Endothelial cell (in vitro differentiated cells): Measurements from ENCODE around the gene DONSON. TPM values are rescaled to one million over a fixed set of nuclear protein-coding genes. Genes with fewer than 3 reads are reported as not detected.

Experiments
- DNase-seq: peaks from one replicate; pipeline ENCODE4 v3.0.0; 2021; ENCODE audit warnings: low spot score
- H3K27ac Mint-ChIP-seq: one replicate; pipeline ENCODE4 v1.8.0; 2021; ENCODE audit warnings: mixed read lengths, inconsistent platforms; ENCODE audit not compliant: unreplicated experiment
- H3K27me3 Mint-ChIP-seq: one replicate; pipeline ENCODE4 v1.8.0; 2021; ENCODE audit warnings: mild to moderate bottlenecking, moderate library complexity, mixed read lengths, inconsistent platforms; ENCODE audit not compliant: unreplicated experiment
- H3K36me3 Mint-ChIP-seq: one replicate; pipeline ENCODE4 v1.8.0; 2021; ENCODE audit warnings: mild to moderate bottlenecking, low read depth, mixed read lengths, inconsistent platforms; ENCODE audit not compliant: unreplicated experiment
- H3K4me1 Mint-ChIP-seq: one replicate; pipeline ENCODE4 v1.8.0; 2021; ENCODE audit warnings: mild to moderate bottlenecking, mixed read lengths, inconsistent platforms; ENCODE audit not compliant: unreplicated experiment
- H3K4me3 Mint-ChIP-seq: one replicate; pipeline ENCODE4 v1.8.0; 2021; ENCODE audit warnings: mild to moderate bottlenecking, mixed read lengths, inconsistent platforms; ENCODE audit not compliant: unreplicated experiment
- H3K9me3 Mint-ChIP-seq: one replicate; pipeline ENCODE4 v1.8.0; 2021; ENCODE audit warnings: mixed read lengths, inconsistent platforms; ENCODE audit not compliant: unreplicated experiment
- total RNA-seq: library from RNA; stranded (reverse); fragmentation: NEBNext Ultra II Directional; extraction: Animal tissue kit (Norgen Biotek cat#: 25700); gene quantifications from one replicate; pipeline ENCODE4 v1.2.1, GENCODE V29; 2021; ENCODE audit not compliant: unreplicated experiment
- TF ChIP-seq, protein P1 (sequence below): fragments of 200-600 bp; sonication (generic); IDR thresholded peaks from one replicate; pipeline ENCODE4 v1.5.0; 2021; ENCODE audit warnings: antibody characterized with exemption; ENCODE audit not compliant: unreplicated experiment

The DONSON gene
- total RNA-seq, 1 donor from 2014 or later: 18.0 TPM

DNA sequence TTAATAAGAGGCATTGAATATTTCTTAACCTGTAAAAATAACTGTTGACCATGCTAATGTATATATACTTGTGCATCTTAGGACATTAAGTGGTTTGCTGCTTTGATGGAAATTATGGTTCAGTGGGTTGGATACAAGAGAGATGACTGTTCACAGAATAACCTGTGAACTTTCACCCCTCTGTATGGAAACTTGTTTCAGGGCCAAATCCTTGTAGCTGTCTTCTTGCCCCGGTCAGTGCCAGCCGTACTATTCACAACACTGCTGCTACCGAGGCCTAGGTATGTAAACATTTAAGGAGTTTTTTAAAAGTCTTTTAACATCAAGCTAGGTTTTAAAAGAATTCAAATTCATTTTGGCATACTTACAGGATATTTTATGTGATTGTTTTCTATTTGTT, 16.1 kb downstream of the DONSON start:
- TF ChIP-seq, protein P1, sequence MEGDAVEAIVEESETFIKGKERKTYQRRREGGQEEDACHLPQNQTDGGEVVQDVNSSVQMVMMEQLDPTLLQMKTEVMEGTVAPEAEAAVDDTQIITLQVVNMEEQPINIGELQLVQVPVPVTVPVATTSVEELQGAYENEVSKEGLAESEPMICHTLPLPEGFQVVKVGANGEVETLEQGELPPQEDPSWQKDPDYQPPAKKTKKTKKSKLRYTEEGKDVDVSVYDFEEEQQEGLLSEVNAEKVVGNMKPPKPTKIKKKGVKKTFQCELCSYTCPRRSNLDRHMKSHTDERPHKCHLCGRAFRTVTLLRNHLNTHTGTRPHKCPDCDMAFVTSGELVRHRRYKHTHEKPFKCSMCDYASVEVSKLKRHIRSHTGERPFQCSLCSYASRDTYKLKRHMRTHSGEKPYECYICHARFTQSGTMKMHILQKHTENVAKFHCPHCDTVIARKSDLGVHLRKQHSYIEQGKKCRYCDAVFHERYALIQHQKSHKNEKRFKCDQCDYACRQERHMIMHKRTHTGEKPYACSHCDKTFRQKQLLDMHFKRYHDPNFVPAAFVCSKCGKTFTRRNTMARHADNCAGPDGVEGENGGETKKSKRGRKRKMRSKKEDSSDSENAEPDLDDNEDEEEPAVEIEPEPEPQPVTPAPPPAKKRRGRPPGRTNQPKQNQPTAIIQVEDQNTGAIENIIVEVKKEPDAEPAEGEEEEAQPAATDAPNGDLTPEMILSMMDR: no peak
- Mint-ChIP-seq H3K36me3 (peaks cover 34% of the 10 kb centered on the region), H3K27me3 (no peaks in the 10 kb centered on the region), H3K9me3 (no peaks in the 10 kb centered on the region), H3K27ac (no peak overlapping the region), H3K4me3 (no peak overlapping the region), H3K4me1 (no peaks in the 10 kb centered on the region)
- DNase-seq: no peak

- Mint-ChIP-seq H3K27ac (peak overlapping the region; percentile 54), H3K9me3 (no peaks in the 10 kb centered on the region), H3K27me3 (no peaks in the 10 kb centered on the region), H3K4me3 (peak overlapping the region; percentile 16), H3K4me1 (no peaks in the 10 kb centered on the region), H3K36me3 (peaks cover 26% of the 10 kb centered on the region)
- DNase-seq: no peak
- TF ChIP-seq, protein P1: no peak
Observed at GRCh38 chr21:33569991-33570390, 18.5 kb downstream of the DONSON start.

GRCh38 chr21:33568448-33568847, 20.0 kb downstream of the DONSON start:
- TF ChIP-seq, protein P1: no peak
- DNase-seq: no peak
- H3K9me3 Mint-ChIP-seq: no peaks in the 10 kb centered on the region
- no peak overlapping the region for H3K27ac Mint-ChIP-seq
- H3K4me3 Mint-ChIP-seq: no peak overlapping the region
- peaks cover 22% of the 10 kb centered on the region for H3K36me3 Mint-ChIP-seq
- H3K27me3 Mint-ChIP-seq: no peaks in the 10 kb centered on the region
- H3K4me1 Mint-ChIP-seq: no peaks in the 10 kb centered on the region

DNA sequence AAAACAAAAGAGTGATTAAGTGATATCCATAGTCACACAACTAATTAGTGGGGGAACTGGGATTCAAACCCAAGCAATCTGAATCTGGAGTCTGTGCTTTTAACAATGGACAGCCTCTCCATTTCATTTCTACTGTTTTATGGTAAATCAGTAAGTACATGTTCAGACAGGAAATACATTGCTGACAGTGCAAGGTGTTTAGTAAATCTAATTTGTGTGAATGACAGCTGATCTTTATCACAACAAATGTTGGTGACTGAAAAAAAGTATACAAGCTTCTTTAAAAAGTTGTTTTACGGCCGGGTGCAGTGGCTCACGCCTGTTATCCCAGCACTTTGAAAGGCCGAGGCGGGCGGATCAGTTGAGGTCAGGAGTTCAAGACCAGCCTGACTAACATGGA, 20.6 kb downstream of the DONSON start:
- Mint-ChIP-seq H3K27me3 (no peaks in the 10 kb centered on the region), H3K9me3 (no peaks in the 10 kb centered on the region), H3K4me1 (no peaks in the 10 kb centered on the region), H3K27ac (no peak overlapping the region), H3K36me3 (peaks cover 19% of the 10 kb centered on the region), H3K4me3 (no peak overlapping the region)
- TF ChIP-seq, protein P1: no peak
- no peak for DNase-seq

DNA sequence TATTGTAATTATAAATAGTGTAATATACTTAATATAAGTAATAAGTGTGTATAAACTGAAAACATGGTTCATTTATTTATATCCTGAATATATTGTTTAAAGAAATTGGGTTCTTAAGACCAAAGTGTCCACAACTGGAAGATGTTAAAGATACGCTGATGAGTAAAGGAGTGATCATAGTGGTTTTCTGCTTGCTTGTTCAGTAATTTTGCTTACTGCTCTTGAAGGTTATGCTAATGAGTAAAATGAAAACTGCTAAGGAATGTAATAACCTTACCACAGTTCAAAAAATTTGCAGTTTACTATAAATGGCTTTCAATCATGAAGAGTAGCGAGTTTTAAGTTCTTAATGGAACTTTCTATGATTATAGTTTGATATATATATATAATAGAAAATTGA, 22.0 kb downstream of the DONSON start:
- TF ChIP-seq, protein P1: no peak
- H3K36me3 Mint-ChIP-seq: peaks cover 20% of the 10 kb centered on the region
- H3K27me3 Mint-ChIP-seq: no peaks in the 10 kb centered on the region
- no peak overlapping the region for H3K4me3 Mint-ChIP-seq
- H3K4me1 Mint-ChIP-seq: no peaks in the 10 kb centered on the region
- no peak overlapping the region for H3K27ac Mint-ChIP-seq
- no peak for DNase-seq
- no peaks in the 10 kb centered on the region for H3K9me3 Mint-ChIP-seq
